AG09309 (cell line): ENCODE measurements around the gene KRT24.

Experiments
- DNase-seq: peaks from one replicate; pipeline ENCODE4 v3.0.0-alpha.2; 2010; ENCODE audit warnings: low read depth
- H3K4me3 ChIP-seq: 2 replicates; pipeline ENCODE4 v1.5.1; 2011; ENCODE audit warnings: mild to moderate bottlenecking, low read depth, low read length, moderate library complexity; ENCODE audit not compliant: control insufficient read depth
- CTCF ChIP-seq: IDR thresholded peaks from 2 replicates; pipeline ENCODE4 v1.5.1; 2011; ENCODE audit warnings: mild to moderate bottlenecking, low read depth, low read length, inconsistent platforms; ENCODE audit not compliant: insufficient read depth, control insufficient read depth; ENCODE audit errors: missing control alignments

Gene KRT24

DNA sequence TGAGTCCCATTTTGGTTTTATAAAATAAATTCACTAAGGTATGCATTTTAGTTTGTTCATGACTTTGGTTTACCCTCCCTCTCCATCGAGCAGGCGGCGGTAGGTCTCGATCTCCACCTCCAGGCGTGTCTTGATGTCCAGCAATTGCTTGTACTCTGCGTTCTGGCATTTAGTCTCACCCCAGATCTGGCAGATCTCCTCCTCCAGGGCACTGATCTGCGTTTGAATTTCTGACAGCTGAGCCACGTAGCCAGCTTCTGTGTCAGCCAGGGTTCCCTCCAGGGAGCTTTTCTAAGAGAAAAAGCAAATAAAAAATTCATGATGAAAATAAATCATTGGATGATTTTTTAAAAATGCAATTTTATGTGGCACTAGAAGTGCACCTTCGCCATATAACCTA is 4.2 kb downstream of the KRT24 start:
- H3K4me3 ChIP-seq = no peak overlapping the region
- TF ChIP-seq CTCF = no peak
- DNase-seq = no peak

GRCh38 chr17:40697297-40697696 is 6.3 kb downstream of the KRT24 start:
- no peak for DNase-seq
- no peak overlapping the region for H3K4me3 ChIP-seq
- no peak for TF ChIP-seq CTCF

GRCh38 chr17:40696651-40697072 is 6.9 kb downstream of the KRT24 start:
- TF ChIP-seq CTCF = no peak
- no peak for DNase-seq
- H3K4me3 ChIP-seq = no peak overlapping the region

DNA sequence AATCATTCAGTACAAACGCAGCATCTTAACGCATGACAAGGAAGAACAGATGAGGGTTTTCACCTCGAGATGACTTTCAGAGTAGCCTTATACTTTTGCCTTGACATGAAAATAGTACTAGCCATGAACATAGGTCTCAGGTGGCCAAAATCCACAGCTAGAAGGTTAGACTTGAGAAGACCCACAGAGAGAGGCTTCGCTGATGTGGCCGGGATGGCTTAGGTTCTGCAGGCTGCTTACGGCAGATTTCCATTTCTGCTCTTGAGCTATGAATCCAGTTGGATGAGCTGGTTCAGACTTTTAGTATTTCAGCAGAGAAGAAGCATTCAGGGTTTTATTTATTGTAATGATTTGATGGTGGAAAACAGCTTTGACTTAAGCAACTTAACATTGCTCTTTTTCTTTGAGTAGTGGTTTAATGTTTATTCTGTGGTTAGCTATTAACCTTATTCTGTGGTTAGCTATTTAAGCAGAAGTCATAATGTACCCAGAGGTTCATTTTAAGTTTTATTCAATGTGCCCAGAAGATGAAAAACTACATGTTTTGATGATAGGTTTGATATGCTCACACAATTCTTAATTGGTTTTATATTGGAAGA is 7.6 kb downstream of the KRT24 start:
- no peak overlapping the region for H3K4me3 ChIP-seq
- TF ChIP-seq CTCF = no peak
- DNase-seq = no peak

DNA sequence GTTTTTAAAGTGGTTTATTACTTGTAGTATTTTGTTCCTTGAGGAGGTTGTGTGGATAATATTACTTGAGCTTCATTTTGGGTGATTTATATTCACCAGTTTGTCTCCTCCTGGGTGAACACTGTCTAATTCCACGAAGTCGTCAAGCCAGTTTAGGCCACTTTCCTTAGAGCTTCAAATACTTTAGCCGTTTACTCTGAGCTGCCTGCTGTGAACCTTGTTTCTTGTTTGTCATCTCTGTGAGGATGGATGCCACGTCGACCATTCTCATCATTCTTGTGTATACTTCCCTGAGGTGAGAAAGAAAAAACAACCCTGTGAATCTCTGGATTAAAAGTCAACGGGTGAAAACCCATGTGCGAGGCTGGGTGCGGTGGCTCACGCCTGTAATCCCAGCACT is 9.0 kb downstream of the KRT24 start:
- no peak overlapping the region for H3K4me3 ChIP-seq
- DNase-seq = no peak
- TF ChIP-seq CTCF = no peak

DNA sequence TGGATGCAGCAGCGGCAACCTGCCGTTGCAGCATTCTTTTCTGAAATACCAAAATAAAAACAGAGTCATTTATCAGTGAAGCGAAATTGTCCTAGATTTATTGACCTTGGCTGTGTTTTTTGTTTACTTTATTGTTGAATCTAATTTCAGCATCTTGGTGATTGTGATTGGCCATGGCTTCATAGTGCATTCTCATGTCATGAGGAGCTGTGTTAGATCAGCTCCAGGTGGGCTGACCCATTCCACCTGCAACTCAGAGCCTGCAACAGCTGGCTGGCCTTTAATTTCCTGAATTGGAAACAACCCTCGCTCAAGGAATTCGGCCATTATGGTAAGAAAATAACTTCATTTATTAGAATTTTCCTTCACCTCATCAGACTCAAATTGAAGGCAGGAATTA is 16.4 kb downstream of the KRT24 start:
- TF ChIP-seq CTCF = no peak
- no peak overlapping the region for H3K4me3 ChIP-seq
- no peak for DNase-seq

DNA sequence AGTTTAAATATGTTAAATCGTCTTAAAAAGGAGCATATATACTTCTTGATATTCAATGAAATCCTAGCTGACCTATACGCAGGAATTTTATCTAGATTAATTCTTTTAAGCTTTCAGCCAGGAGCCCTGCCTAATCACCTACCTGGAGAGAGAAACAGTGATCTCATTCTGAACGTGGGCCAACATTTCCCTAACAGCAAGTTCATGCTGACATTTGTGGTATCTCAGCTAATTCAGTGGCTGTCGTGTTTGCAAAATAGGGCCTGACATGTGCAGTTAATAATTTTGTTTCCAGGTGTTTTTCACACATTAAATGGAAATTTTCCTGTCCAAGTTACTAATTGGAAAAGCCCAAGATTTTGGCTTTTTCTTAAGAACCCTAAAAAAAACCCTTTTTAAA is 17.4 kb downstream of the KRT24 start:
- TF ChIP-seq CTCF = no peak
- no peak for DNase-seq
- no peak overlapping the region for H3K4me3 ChIP-seq
